ENCODE data around the gene STX1B. TPM values are rescaled to one million over a fixed set of nuclear protein-coding genes. Genes with fewer than 3 reads are reported as not detected.

Gene STX1B
- polyA plus RNA-seq, 1 donor (not counting 4 experiments of a cell fraction or from before 2014, with no cell fraction given), result 0.34 TPM

GRCh38 chr16:30990105-30990504 lies 20.3 kb downstream of the STX1B start:
- H3K9me1 ChIP-seq (ENCODE audit: control insufficient read depth, extremely low read depth, insufficient read depth, low read length), result no peaks in the 10 kb centered on the region
- no peak overlapping the region for H3K4me3 ChIP-seq (ENCODE audit: control insufficient read depth in 2 of 3, extremely low read depth in 1 of 3, insufficient read depth in 2 of 3, low read depth in 1 of 3, low read length in 3 of 3)
- H3K4me1 ChIP-seq (ENCODE audit: control insufficient read depth, extremely low read depth, insufficient read depth, low read length), result peaks cover 15% of the 10 kb centered on the region
- no peak for FAIRE-seq
- DNase-seq (ENCODE audit: low read depth, low spot score), result no peak
- H3K27ac ChIP-seq (ENCODE audit: control insufficient read depth, insufficient read depth, low read length), result no peak overlapping the region
- peaks cover 0 to 1% of the 10 kb centered on the region in 2 experiments for H3K36me3 ChIP-seq (ENCODE audit: control insufficient read depth in 2 of 2, extremely low read depth in 1 of 2, insufficient read depth in 2 of 2, low read length in 2 of 2)
- H3K9me3 ChIP-seq (ENCODE audit: control insufficient read depth, low read depth, low read length), result no peaks in the 10 kb centered on the region
- no peak for TF ChIP-seq EZH2 (IDR thresholded peaks at IDR 0.05; ENCODE audit: low read length)
- TF ChIP-seq, protein P1, sequence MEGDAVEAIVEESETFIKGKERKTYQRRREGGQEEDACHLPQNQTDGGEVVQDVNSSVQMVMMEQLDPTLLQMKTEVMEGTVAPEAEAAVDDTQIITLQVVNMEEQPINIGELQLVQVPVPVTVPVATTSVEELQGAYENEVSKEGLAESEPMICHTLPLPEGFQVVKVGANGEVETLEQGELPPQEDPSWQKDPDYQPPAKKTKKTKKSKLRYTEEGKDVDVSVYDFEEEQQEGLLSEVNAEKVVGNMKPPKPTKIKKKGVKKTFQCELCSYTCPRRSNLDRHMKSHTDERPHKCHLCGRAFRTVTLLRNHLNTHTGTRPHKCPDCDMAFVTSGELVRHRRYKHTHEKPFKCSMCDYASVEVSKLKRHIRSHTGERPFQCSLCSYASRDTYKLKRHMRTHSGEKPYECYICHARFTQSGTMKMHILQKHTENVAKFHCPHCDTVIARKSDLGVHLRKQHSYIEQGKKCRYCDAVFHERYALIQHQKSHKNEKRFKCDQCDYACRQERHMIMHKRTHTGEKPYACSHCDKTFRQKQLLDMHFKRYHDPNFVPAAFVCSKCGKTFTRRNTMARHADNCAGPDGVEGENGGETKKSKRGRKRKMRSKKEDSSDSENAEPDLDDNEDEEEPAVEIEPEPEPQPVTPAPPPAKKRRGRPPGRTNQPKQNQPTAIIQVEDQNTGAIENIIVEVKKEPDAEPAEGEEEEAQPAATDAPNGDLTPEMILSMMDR (optimal IDR thresholded peaks at IDR 0.05 in 1 of 3, IDR thresholded peaks at IDR 0.05 in 1 of 3, conservative IDR thresholded peaks at IDR 0.05 in 1 of 3; ENCODE audit: extremely low read depth in 1 of 3, insufficient read depth in 2 of 3, low read length in 3 of 3), result no peak
- H4K20me1 ChIP-seq (ENCODE audit: control insufficient read depth, extremely low read depth, insufficient read depth, low read length), result no peaks in the 10 kb centered on the region
- H3K9ac ChIP-seq (ENCODE audit: control insufficient read depth, extremely low read depth, insufficient read depth, low read length), result no peak overlapping the region
- no peak overlapping the region for H3K4me2 ChIP-seq (ENCODE audit: control insufficient read depth, extremely low read depth, insufficient read depth, low read depth, low read length)
- dilution Hi-C loops (cut with MboI; ENCODE audit: extremely low pct_ligation_motif_present, low sequenced_read_pairs), result no loop called here
- no peak overlapping the region for H2AFZ ChIP-seq (ENCODE audit: control insufficient read depth, low read length)
- H3K79me2 ChIP-seq (ENCODE audit: control insufficient read depth, insufficient read depth, low read length), result no peaks in the 10 kb centered on the region
- H3K27me3 ChIP-seq (ENCODE audit: control insufficient read depth, extremely low read depth, insufficient read depth, low read length), result no peaks in the 10 kb centered on the region

- Histone ChIP-seq H3K4me3 (ENCODE audit: control insufficient read depth in 2 of 3, extremely low read depth in 1 of 3, insufficient read depth in 2 of 3, low read depth in 1 of 3, low read length in 3 of 3) (no peak overlapping the region), H4K20me1 (ENCODE audit: control insufficient read depth, extremely low read depth, insufficient read depth, low read length) (no peaks in the 10 kb centered on the region), H3K4me1 (ENCODE audit: control insufficient read depth, extremely low read depth, insufficient read depth, low read length) (peaks cover 11% of the 10 kb centered on the region), H3K79me2 (ENCODE audit: control insufficient read depth, insufficient read depth, low read length) (no peaks in the 10 kb centered on the region), H3K4me2 (ENCODE audit: control insufficient read depth, extremely low read depth, insufficient read depth, low read depth, low read length) (no peak overlapping the region), H3K9ac (ENCODE audit: control insufficient read depth, extremely low read depth, insufficient read depth, low read length) (no peak overlapping the region), H2AFZ (ENCODE audit: control insufficient read depth, low read length) (no peak overlapping the region), H3K27me3 (ENCODE audit: control insufficient read depth, extremely low read depth, insufficient read depth, low read length) (no peaks in the 10 kb centered on the region), H3K9me1 (ENCODE audit: control insufficient read depth, extremely low read depth, insufficient read depth, low read length) (no peaks in the 10 kb centered on the region), H3K9me3 (ENCODE audit: control insufficient read depth, low read depth, low read length) (no peaks in the 10 kb centered on the region), H3K36me3 (ENCODE audit: control insufficient read depth in 2 of 2, extremely low read depth in 1 of 2, insufficient read depth in 2 of 2, low read length in 2 of 2) (peaks cover 0 to 1% of the 10 kb centered on the region in 2 experiments), H3K27ac (ENCODE audit: control insufficient read depth, insufficient read depth, low read length) (no peak overlapping the region)
- DNase-seq (ENCODE audit: low read depth, low spot score) (no peak), FAIRE-seq (no peak)
- TF ChIP-seq EZH2 (IDR thresholded peaks at IDR 0.05; ENCODE audit: low read length), result no peak
- TF ChIP-seq, protein P1 (optimal IDR thresholded peaks at IDR 0.05 in 1 of 3, IDR thresholded peaks at IDR 0.05 in 1 of 3, conservative IDR thresholded peaks at IDR 0.05 in 1 of 3; ENCODE audit: extremely low read depth in 1 of 3, insufficient read depth in 2 of 3, low read length in 3 of 3), result no peak
- dilution Hi-C loops (cut with MboI; ENCODE audit: extremely low pct_ligation_motif_present, low sequenced_read_pairs), result no loop called here
Measured at GRCh38 chr16:30989469-30990047, 20.9 kb downstream of the STX1B start.
